K562 (cell line): ENCODE results near the gene ITPR3. TPM values are rescaled to one million over a fixed set of nuclear protein-coding genes. Genes with fewer than 3 reads are reported as not detected.

Experiments
- ATF7 ChIP-seq: fragments of 450-650 bp; IDR thresholded peaks from 2 replicates; pipeline ENCODE4 v1.7.1; 2014; ENCODE audit warnings: mild to moderate bottlenecking, moderate library complexity
- EP300 ChIP-seq: IDR thresholded peaks from 2 replicates; pipeline ENCODE4 v1.6.1; 2012; ENCODE audit warnings: low read length, improper control_type of control experiment
- GATA2 ChIP-seq: sonication (generic); formaldehyde crosslinking; IDR thresholded peaks from 2 replicates; pipeline ENCODE4 v1.4.0; 2020; ENCODE audit warnings: mild to moderate bottlenecking, missing genetic modification reagents
- HMGN3 ChIP-seq: IDR thresholded peaks from 2 replicates; pipeline ENCODE4 v1.6.1; 2011; ENCODE audit warnings: borderline replicate concordance, low read depth, mild to moderate bottlenecking, mixed read lengths, low read length; ENCODE audit not compliant: insufficient read length; ENCODE audit errors: extremely low read depth
- ILK ChIP-seq: fragments of 450-650 bp; IDR thresholded peaks from 2 replicates; pipeline ENCODE4 v1.6.1; 2016; ENCODE audit warnings: missing genetic modification characterization, low read depth, mild to moderate bottlenecking, missing compliant biosample characterization, moderate library complexity, borderline replicate concordance
- NEUROD1 ChIP-seq: fragments of 150-350 bp; IDR thresholded peaks from 2 replicates; pipeline ENCODE4 v1.6.1; 2014; ENCODE audit warnings: borderline replicate concordance, low read length, low read depth; ENCODE audit not compliant: partially characterized antibody
- SMAD3 ChIP-seq: fragments of 450-650 bp; formaldehyde crosslinking; conservative IDR thresholded peaks from 2 replicates; pipeline ENCODE4 v1.4.0; 2020; ENCODE audit warnings: mild to moderate bottlenecking
- SMAD4 ChIP-seq: fragments of 250-450 bp; sonication (Bioruptor Pico); conservative IDR thresholded peaks from 2 replicates; pipeline ENCODE4 v1.8.0; 2021; ENCODE audit warnings: inconsistent platforms, mild to moderate bottlenecking, moderate library complexity
- STAT6 ChIP-seq: sonication (generic); formaldehyde crosslinking; IDR thresholded peaks from 2 replicates; pipeline ENCODE4 v1.8.1; 2023; ENCODE audit warnings: mild to moderate bottlenecking, missing genetic modification reagents
- THRB ChIP-seq: fragments of 450-650 bp; formaldehyde crosslinking; conservative IDR thresholded peaks from 2 replicates; pipeline ENCODE4 v1.4.0; 2022; ENCODE audit warnings: mild to moderate bottlenecking, missing genetic modification characterization
- ZBTB49 ChIP-seq: sonication (generic); formaldehyde crosslinking; IDR thresholded peaks from 2 replicates; pipeline ENCODE4 v1.8.0; 2022; ENCODE audit warnings: missing genetic modification reagents, mild to moderate bottlenecking, borderline replicate concordance
- ZFP91 ChIP-seq: sonication (generic); formaldehyde crosslinking; IDR thresholded peaks from 2 replicates; pipeline ENCODE4 v1.8.0; 2022; ENCODE audit warnings: mild to moderate bottlenecking, missing genetic modification reagents
- ZNF561 ChIP-seq: fragments of 450-650 bp; formaldehyde crosslinking; conservative IDR thresholded peaks from 2 replicates; pipeline ENCODE4 v1.4.0; 2020; ENCODE audit warnings: mild to moderate bottlenecking, moderate library complexity
- polyA plus RNA-seq, 8 experiments: library from polyadenylated mRNA; depleted of rRNA in 4 of 8; stranded (reverse) in 5 of 8; unstranded in 3 of 8; fragments of >200 nt; fragmentation: Nextera tagmentation in 2 of 8; fragmentation: Illumina TruSeq in 1 of 8; extraction: Ambion mirVana in 2 of 8; extraction: Trizol in 1 of 8; gene quantifications; 2 replicates each; pipeline versions ENCODE4 v1.2.1 to v1.2.3, GENCODE V29; 2011 to 2014; ENCODE audit warnings: inconsistent platforms in 1 of 8, missing spikeins in 1 of 8
- total RNA-seq, 7 experiments: library from RNA; depleted of rRNA in 6 of 7; stranded (reverse); fragments of >200 nt in 6 of 7; fragmentation: Illumina TruSeq in 2 of 7; extraction: Trizol in 2 of 7; gene quantifications; 2 replicates each; pipeline versions ENCODE4 v1.2.1 to v1.2.3, GENCODE V29; 2011 to 2021; ENCODE audit warnings: low replicate concordance in 1 of 7
- TF ChIP-seq, protein P1 (sequence below): fragments of 250-450 bp; sonication (Bioruptor Pico); IDR thresholded peaks from 2 replicates; pipeline ENCODE4 v1.5.0; 2020; ENCODE audit warnings: mild to moderate bottlenecking
- TF ChIP-seq, protein P2 (sequence below), 2 experiments: IDR thresholded peaks; 2 replicates each; pipeline ENCODE4 v1.6.1; 2011; ENCODE audit warnings: borderline replicate concordance in 1 of 2, control low read depth in 1 of 2, low read depth in 1 of 2, low read length in 1 of 2, mild to moderate bottlenecking in 1 of 2, mixed read lengths in 1 of 2, moderate library complexity in 1 of 2; ENCODE audit not compliant: insufficient read depth in 1 of 2, insufficient read length in 1 of 2, poor library complexity in 1 of 2, severe bottlenecking in 1 of 2; ENCODE audit errors: extremely low read depth in 1 of 2

Gene ITPR3
- total and polyA plus RNA-seq, 9 of the 15 experiments (the other 6 are each of a cell fraction or from before 2014, with no cell fraction given): 0.39 to 35.7 (median 13.2) TPM

GRCh38 chr6:33633462-33634158 lies 12.5 kb downstream of the ITPR3 start (continued):
- TF ChIP-seq ZFP91 (CRISPR knock-in tag) (no peak), HMGN3 (peak; percentile 41), EP300 (no peak), ZBTB49 (CRISPR knock-in tag) (no peak), SMAD4 (0 out of 2 replicates have a peak, but pooled peaks have one; percentile 45), STAT6 (CRISPR knock-in tag) (no peak), GATA2 (CRISPR knock-in tag) (no peak), SMAD3 (CRISPR knock-in tag) (no peak), ILK (tag) (no peak), THRB (CRISPR knock-in tag) (no peak), NEUROD1 (peak; percentile 11), ZNF561 (CRISPR knock-in tag) (no peak), ATF7 (peak; percentile 51)
- TF ChIP-seq, protein P1, sequence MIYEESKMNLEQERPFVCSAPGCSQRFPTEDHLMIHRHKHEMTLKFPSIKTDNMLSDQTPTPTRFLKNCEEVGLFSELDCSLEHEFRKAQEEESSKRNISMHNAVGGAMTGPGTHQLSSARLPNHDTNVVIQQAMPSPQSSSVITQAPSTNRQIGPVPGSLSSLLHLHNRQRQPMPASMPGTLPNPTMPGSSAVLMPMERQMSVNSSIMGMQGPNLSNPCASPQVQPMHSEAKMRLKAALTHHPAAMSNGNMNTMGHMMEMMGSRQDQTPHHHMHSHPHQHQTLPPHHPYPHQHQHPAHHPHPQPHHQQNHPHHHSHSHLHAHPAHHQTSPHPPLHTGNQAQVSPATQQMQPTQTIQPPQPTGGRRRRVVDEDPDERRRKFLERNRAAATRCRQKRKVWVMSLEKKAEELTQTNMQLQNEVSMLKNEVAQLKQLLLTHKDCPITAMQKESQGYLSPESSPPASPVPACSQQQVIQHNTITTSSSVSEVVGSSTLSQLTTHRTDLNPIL (CRISPR knock-in tag): no peak
- TF ChIP-seq, protein P2, sequence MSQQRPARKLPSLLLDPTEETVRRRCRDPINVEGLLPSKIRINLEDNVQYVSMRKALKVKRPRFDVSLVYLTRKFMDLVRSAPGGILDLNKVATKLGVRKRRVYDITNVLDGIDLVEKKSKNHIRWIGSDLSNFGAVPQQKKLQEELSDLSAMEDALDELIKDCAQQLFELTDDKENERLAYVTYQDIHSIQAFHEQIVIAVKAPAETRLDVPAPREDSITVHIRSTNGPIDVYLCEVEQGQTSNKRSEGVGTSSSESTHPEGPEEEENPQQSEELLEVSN (IDR thresholded peaks at IDR 0.05; ENCODE audit: borderline replicate concordance in 1 of 2, extremely low read depth in 1 of 2, insufficient read depth in 1 of 2, insufficient read length in 1 of 2, low read depth in 1 of 2, low read length in 1 of 2, poor library complexity in 1 of 2, severe bottlenecking in 1 of 2): peak; percentile 80 to 98
